A549 (cell line): ENCODE data around the gene LMTK3.

Experiments used
- FOSB ChIP-seq: fragments of 250-450 bp; sonication (Bioruptor Pico); IDR thresholded peaks from 2 replicates; pipeline ENCODE4 v1.5.0; 2020; ENCODE audit warnings: mild to moderate bottlenecking, moderate library complexity
- JUNB ChIP-seq: fragments of >200 bp; sonication (Bioruptor Twin); formaldehyde crosslinking; IDR thresholded peaks from 2 replicates; pipeline ENCODE4 v1.6.1; 2016
- POLR2A ChIP-seq: IDR thresholded peaks from 2 replicates; pipeline ENCODE4 v1.6.1; 2012; ENCODE audit warnings: mild to moderate bottlenecking, low read length
- RNF2 ChIP-seq: fragments of 200-600 bp; sonication (generic); IDR thresholded peaks from 2 replicates; pipeline ENCODE4 v1.6.1; 2016; ENCODE audit warnings: low read depth, mild to moderate bottlenecking, antibody characterized with exemption, moderate library complexity, borderline replicate concordance
- TF ChIP-seq, protein P1 (sequence below): IDR thresholded peaks from 2 replicates; pipeline ENCODE4 v1.6.1; 2012
- TF ChIP-seq, protein P2 (sequence below): fragments of >200 bp; sonication (Bioruptor Twin); formaldehyde crosslinking; IDR thresholded peaks from 3 replicates; pipeline ENCODE4 v1.5.1; 2016
- TF ChIP-seq, protein P3 (sequence below): fragments of 450-650 bp; IDR thresholded peaks from 2 replicates; pipeline ENCODE4 v1.6.1; 2014; ENCODE audit warnings: antibody characterized with exemption

DNA sequence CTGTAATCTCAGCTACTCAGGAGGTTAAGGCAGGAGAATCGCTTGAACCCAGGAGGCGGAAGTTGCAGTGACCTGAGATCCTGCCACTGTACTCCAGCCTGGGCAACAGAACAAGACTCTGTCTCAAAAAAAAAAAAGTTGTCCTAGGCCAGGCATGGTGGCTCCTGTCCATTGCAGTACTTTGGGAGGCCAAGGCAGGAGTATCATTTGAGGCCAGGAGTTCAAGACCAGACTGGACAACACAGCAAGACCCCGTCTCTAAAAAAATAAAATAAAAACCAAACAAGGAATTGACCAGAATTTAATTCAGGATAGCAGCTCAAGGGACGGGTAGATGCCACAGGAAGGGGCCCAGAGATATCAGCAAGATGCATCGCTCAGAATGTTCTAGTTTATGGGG, 45.2 kb upstream of the LMTK3 start:
- no peak for TF ChIP-seq FOSB (CRISPR knock-in tag)
- TF ChIP-seq, protein P1, sequence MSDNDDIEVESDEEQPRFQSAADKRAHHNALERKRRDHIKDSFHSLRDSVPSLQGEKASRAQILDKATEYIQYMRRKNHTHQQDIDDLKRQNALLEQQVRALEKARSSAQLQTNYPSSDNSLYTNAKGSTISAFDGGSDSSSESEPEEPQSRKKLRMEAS = no peak
- TF ChIP-seq POLR2A = no peak
- TF ChIP-seq JUNB = no peak
- TF ChIP-seq, protein P2, sequence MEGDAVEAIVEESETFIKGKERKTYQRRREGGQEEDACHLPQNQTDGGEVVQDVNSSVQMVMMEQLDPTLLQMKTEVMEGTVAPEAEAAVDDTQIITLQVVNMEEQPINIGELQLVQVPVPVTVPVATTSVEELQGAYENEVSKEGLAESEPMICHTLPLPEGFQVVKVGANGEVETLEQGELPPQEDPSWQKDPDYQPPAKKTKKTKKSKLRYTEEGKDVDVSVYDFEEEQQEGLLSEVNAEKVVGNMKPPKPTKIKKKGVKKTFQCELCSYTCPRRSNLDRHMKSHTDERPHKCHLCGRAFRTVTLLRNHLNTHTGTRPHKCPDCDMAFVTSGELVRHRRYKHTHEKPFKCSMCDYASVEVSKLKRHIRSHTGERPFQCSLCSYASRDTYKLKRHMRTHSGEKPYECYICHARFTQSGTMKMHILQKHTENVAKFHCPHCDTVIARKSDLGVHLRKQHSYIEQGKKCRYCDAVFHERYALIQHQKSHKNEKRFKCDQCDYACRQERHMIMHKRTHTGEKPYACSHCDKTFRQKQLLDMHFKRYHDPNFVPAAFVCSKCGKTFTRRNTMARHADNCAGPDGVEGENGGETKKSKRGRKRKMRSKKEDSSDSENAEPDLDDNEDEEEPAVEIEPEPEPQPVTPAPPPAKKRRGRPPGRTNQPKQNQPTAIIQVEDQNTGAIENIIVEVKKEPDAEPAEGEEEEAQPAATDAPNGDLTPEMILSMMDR = no peak
- TF ChIP-seq RNF2 = no peak
- TF ChIP-seq, protein P3, sequence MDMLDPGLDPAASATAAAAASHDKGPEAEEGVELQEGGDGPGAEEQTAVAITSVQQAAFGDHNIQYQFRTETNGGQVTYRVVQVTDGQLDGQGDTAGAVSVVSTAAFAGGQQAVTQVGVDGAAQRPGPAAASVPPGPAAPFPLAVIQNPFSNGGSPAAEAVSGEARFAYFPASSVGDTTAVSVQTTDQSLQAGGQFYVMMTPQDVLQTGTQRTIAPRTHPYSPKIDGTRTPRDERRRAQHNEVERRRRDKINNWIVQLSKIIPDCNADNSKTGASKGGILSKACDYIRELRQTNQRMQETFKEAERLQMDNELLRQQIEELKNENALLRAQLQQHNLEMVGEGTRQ = no peak
